Measurements from ENCODE around the gene AGXT. TPM values are rescaled to one million over a fixed set of nuclear protein-coding genes. Genes with fewer than 3 reads are reported as not detected.

Gene AGXT
- total and polyA plus RNA-seq, 4 donors = 0.05 to 0.61 (median 0.16) TPM; not detected in 1

DNA sequence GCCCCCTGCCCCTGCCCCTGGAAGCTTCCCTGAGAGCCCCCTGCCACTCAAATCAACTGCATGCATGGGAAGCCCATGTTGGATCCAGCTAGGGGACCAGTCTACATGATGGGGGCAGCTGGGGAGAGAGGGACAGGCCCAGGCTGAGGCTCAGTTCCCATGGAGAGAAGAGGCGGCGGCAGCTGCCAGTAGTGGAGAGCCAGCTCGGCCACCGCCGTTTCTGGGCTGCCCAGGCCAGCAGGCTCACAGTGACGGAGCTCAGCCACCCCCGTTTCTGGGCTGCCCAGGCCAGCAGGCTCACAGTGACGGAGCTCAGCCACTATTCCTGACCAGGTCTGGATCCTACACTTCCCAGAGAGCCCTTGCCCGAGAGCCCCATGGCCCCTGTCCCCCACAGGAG, 23.7 kb downstream of the AGXT start:
- no peak for ATAC-seq (ENCODE audit: insufficient read depth, low FRiP score)
- Histone ChIP-seq H3K27ac (ENCODE audit: low read depth in 1 of 2, low read length in 1 of 2) (no peak overlapping the region), H3K9ac (ENCODE audit: insufficient read depth in 1 of 2, low read length in 2 of 2) (no peak overlapping the region), H3K4me3 (no peak overlapping the region), H3K9me3 (ENCODE audit: control insufficient read depth in 4 of 4, insufficient read depth in 3 of 4, low read length in 3 of 4) (no peaks in the 10 kb centered on the region), H3K36me3 (ENCODE audit: control insufficient read depth in 4 of 4, insufficient read depth in 4 of 4, low read length in 4 of 4) (no peaks in the 10 kb centered on the region), H3K4me1 (ENCODE audit: control insufficient read depth in 5 of 5, insufficient read depth in 5 of 5, low read length in 5 of 5) (peaks cover 0 to 23% (median 0%) of the 10 kb centered on the region in 5 donors), H3K27me3 (ENCODE audit: control insufficient read depth in 3 of 3, insufficient read depth in 3 of 3, low read length in 2 of 3) (no peaks in the 10 kb centered on the region)
- 85 to 88% methylated on average over 9 of the region's 9 CpGs for WGBS, 2 donors
- TF ChIP-seq, protein P1, sequence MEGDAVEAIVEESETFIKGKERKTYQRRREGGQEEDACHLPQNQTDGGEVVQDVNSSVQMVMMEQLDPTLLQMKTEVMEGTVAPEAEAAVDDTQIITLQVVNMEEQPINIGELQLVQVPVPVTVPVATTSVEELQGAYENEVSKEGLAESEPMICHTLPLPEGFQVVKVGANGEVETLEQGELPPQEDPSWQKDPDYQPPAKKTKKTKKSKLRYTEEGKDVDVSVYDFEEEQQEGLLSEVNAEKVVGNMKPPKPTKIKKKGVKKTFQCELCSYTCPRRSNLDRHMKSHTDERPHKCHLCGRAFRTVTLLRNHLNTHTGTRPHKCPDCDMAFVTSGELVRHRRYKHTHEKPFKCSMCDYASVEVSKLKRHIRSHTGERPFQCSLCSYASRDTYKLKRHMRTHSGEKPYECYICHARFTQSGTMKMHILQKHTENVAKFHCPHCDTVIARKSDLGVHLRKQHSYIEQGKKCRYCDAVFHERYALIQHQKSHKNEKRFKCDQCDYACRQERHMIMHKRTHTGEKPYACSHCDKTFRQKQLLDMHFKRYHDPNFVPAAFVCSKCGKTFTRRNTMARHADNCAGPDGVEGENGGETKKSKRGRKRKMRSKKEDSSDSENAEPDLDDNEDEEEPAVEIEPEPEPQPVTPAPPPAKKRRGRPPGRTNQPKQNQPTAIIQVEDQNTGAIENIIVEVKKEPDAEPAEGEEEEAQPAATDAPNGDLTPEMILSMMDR (IDR thresholded peaks at IDR 0.05; ENCODE audit: control extremely low read depth, extremely low read depth) = no peak
- DNase-seq = no peak

DNA sequence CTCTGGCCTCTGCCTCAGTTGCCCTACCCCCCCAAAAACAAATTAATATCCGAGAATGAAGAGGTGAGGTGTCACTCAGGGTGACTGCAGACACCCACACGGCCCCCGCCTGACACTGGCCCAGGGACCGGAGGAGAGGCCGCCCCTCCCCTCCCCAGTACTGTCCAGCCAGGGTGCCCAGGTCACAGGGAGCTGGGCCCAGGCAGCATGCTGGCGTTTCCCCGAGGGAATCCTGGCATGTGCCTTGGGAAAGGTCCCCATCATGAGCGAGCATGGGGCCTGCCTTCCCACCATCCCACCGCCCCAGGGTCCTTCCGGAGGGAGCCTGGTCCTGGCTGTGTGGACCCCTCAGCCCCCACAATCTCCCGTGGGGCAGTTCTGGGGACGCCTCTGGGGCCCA, 24.3 kb downstream of the AGXT start:
- Histone ChIP-seq H3K27ac (ENCODE audit: low read depth in 1 of 2, low read length in 1 of 2) (no peak overlapping the region), H3K9me3 (ENCODE audit: control insufficient read depth in 4 of 4, insufficient read depth in 3 of 4, low read length in 3 of 4) (no peaks in the 10 kb centered on the region), H3K9ac (ENCODE audit: insufficient read depth in 1 of 2, low read length in 2 of 2) (no peak overlapping the region), H3K4me1 (ENCODE audit: control insufficient read depth in 5 of 5, insufficient read depth in 5 of 5, low read length in 5 of 5) (peaks cover 0 to 25% (median 0%) of the 10 kb centered on the region in 5 donors), H3K27me3 (ENCODE audit: control insufficient read depth in 3 of 3, insufficient read depth in 3 of 3, low read length in 2 of 3) (no peaks in the 10 kb centered on the region), H3K36me3 (ENCODE audit: control insufficient read depth in 4 of 4, insufficient read depth in 4 of 4, low read length in 4 of 4) (no peaks in the 10 kb centered on the region), H3K4me3 (no peak overlapping the region)
- DNase-seq (no peak), ATAC-seq (ENCODE audit: insufficient read depth, low FRiP score) (no peak)
- TF ChIP-seq, protein P1 (IDR thresholded peaks at IDR 0.05; ENCODE audit: control extremely low read depth, extremely low read depth) = no peak
- WGBS, 2 donors = 82 to 89% methylated on average over 11 to 12 of the region's 12 CpGs

DNA sequence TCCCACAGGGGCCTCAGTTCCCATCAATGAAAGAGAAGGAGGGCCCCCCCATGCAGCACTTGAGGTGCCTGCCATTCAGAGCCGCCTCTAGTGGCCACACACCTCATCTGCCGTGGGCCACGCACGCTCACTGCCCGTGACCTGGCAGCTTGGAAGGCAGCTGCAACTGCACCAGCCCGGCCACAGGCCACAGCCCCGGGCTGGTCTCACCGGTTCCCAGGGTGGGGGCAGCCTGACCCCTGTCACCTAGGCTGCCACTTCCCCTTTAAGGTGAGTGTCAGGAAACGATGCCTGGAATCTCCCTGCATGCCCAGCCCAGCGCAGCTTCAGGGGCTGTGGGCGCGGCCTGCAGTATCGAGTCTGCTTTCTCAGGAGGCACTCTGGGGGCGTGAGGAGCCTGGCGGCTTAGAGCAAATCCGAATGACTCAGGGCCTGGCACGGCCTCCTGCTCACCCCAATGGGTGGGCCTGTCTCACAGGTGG, 24.8 kb downstream of the AGXT start:
- Histone ChIP-seq H3K9ac (ENCODE audit: insufficient read depth in 1 of 2, low read length in 2 of 2) (no peak overlapping the region), H3K9me3 (ENCODE audit: control insufficient read depth in 4 of 4, insufficient read depth in 3 of 4, low read length in 3 of 4) (no peaks in the 10 kb centered on the region), H3K36me3 (ENCODE audit: control insufficient read depth in 4 of 4, insufficient read depth in 4 of 4, low read length in 4 of 4) (no peaks in the 10 kb centered on the region), H3K27ac (ENCODE audit: low read depth in 1 of 2, low read length in 1 of 2) (peak overlapping the region in 1 of 2 donors; percentile 10), H3K27me3 (ENCODE audit: control insufficient read depth in 3 of 3, insufficient read depth in 3 of 3, low read length in 2 of 3) (no peaks in the 10 kb centered on the region), H3K4me3 (no peak overlapping the region), H3K4me1 (ENCODE audit: control insufficient read depth in 5 of 5, insufficient read depth in 5 of 5, low read length in 5 of 5) (peaks cover 0 to 30% (median 0%) of the 10 kb centered on the region in 5 donors)
- TF ChIP-seq, protein P1 (IDR thresholded peaks at IDR 0.05; ENCODE audit: control extremely low read depth, extremely low read depth) = no peak
- ATAC-seq (ENCODE audit: insufficient read depth, low FRiP score) (no peak), DNase-seq (peak in 2 of 3 donors; percentile 43 to 49)
- 28 to 55% methylated on average over 17 of the region's 17 CpGs for WGBS, 2 donors

DNA sequence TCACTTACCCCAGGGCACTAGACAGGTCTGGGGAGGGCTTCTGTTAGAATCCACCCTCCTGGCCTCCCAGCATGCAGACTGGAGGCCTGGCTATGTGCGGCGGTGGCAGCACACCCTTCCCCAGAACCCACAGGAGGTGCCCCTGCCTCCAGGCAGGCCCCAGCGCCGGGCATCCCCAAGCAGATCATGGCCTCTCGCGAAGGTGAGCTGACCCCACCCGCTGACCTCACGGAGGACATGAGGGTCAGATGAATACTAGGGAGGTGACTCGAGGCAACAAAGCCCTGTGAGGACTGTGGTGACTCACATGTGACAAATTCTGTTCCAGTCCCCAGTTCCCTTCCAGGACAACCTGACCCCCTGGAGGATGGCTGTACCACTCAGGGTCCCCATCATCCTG, 25.4 kb downstream of the AGXT start:
- H3K27ac ChIP-seq (ENCODE audit: low read depth in 1 of 2, low read length in 1 of 2) = peak overlapping the region in 1 of 2 donors; percentile 10
- H3K4me3 ChIP-seq = no peak overlapping the region
- no peaks in the 10 kb centered on the region for H3K27me3 ChIP-seq (ENCODE audit: control insufficient read depth in 3 of 3, insufficient read depth in 3 of 3, low read length in 2 of 3)
- WGBS, 2 donors = 77 to 85% methylated on average over 9 of the region's 9 CpGs
- no peaks in the 10 kb centered on the region for H3K9me3 ChIP-seq (ENCODE audit: control insufficient read depth in 4 of 4, insufficient read depth in 3 of 4, low read length in 3 of 4)
- peak overlapping the region in 1 of 2 donors; percentile 28 for H3K9ac ChIP-seq (ENCODE audit: insufficient read depth in 1 of 2, low read length in 2 of 2)
- DNase-seq (no peak), ATAC-seq (ENCODE audit: insufficient read depth, low FRiP score) (no peak)
- TF ChIP-seq, protein P1 (IDR thresholded peaks at IDR 0.05; ENCODE audit: control extremely low read depth, extremely low read depth) = no peak
- no peaks in the 10 kb centered on the region for H3K36me3 ChIP-seq (ENCODE audit: control insufficient read depth in 4 of 4, insufficient read depth in 4 of 4, low read length in 4 of 4)
- peaks cover 0 to 30% (median 4%) of the 10 kb centered on the region in 5 donors for H3K4me1 ChIP-seq (ENCODE audit: control insufficient read depth in 5 of 5, insufficient read depth in 5 of 5, low read length in 5 of 5)

Data from lung (tissue), 12 donors.